Fibroblast of lung (primary cell): ENCODE data around the gene PIP4K2A.

Source experiments
- EZH2 ChIP-seq: IDR thresholded peaks from 2 replicates; pipeline ENCODE4 v1.5.1; 2012; ENCODE audit warnings: low read length, control low read depth, mild to moderate bottlenecking; ENCODE audit errors: missing control alignments
- TF ChIP-seq, protein P1 (sequence below), 2 donors: IDR thresholded peaks in 1 of 2; conservative IDR thresholded peaks in 1 of 2; 1 replicate in 1 of 2; 2 replicates in 1 of 2; pipeline ENCODE4 v1.5.1; 2011 to 2012; ENCODE audit warnings: low read length in 2 of 2, control low read depth in 1 of 2, inconsistent platforms in 1 of 2, low read depth in 1 of 2, mild to moderate bottlenecking in 1 of 2

DNA sequence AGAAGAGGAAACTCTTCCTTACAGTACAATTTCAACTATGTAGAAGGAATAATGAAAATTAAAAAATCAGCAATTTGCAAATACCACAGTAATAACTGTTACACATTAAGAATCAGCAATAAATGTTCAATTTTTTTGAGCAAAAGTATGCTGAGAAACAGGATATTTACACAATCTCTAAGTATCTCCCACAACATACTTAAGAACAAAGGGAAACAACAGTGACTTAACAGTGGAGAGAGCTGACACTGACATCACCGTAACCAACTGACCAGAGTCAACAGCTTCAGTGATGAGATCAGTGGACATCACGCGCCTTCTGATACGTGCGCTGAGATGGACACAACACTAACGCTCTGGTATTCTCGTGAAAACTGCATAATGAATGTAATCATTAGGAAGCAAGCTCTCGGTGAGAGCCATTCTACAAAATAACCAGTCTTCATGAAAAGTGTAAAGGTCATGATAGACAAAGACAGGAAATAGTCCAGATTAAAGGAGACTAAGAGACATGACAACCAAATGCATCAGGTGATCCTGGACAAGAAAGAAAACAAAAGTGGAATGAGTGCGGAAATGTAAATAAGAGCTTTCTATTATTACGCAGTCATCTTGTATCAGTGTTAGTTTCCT is 82.6 kb downstream of the PIP4K2A start:
- TF ChIP-seq, protein P1, sequence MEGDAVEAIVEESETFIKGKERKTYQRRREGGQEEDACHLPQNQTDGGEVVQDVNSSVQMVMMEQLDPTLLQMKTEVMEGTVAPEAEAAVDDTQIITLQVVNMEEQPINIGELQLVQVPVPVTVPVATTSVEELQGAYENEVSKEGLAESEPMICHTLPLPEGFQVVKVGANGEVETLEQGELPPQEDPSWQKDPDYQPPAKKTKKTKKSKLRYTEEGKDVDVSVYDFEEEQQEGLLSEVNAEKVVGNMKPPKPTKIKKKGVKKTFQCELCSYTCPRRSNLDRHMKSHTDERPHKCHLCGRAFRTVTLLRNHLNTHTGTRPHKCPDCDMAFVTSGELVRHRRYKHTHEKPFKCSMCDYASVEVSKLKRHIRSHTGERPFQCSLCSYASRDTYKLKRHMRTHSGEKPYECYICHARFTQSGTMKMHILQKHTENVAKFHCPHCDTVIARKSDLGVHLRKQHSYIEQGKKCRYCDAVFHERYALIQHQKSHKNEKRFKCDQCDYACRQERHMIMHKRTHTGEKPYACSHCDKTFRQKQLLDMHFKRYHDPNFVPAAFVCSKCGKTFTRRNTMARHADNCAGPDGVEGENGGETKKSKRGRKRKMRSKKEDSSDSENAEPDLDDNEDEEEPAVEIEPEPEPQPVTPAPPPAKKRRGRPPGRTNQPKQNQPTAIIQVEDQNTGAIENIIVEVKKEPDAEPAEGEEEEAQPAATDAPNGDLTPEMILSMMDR (conservative IDR thresholded peaks at IDR 0.05 in 1 of 2, IDR thresholded peaks at IDR 0.05 in 1 of 2; ENCODE audit: low read depth in 1 of 2, low read length in 2 of 2): no peak
- no peak for TF ChIP-seq EZH2
